GM23338 (cell line): ENCODE data around the gene PTH2. TPM values are rescaled to one million over a fixed set of nuclear protein-coding genes. Genes with fewer than 3 reads are reported as not detected.

ENCODE experiments used
- ATAC-seq: fragments of 200-7000 bp; cut with Tn5 transposase; 3 replicates; pipeline ENCODE4 v1.9.1; 2020
- DNase-seq: peaks from one replicate; pipeline ENCODE4 v3.0.0-alpha.2; 2015; ENCODE audit warnings: low spot score
- H2AFZ ChIP-seq: fragments of 200-600 bp; sonication (generic); 2 replicates; pipeline ENCODE4 v1.8.0; 2016; ENCODE audit warnings: antibody characterized with exemption, mild to moderate bottlenecking, moderate library complexity
- H3F3A ChIP-seq: fragments of 200-600 bp; sonication (generic); replicated peaks from 2 replicates; pipeline ENCODE4 v1.8.0; 2017; ENCODE audit warnings: antibody characterized with exemption, mixed run types, low read depth
- H3K27ac ChIP-seq: fragments of 200-600 bp; sonication (generic); 2 replicates; pipeline ENCODE4 v1.6.1; 2016; ENCODE audit warnings: low read depth
- H3K27me3 ChIP-seq: fragments of 200-600 bp; sonication (generic); 2 replicates; pipeline ENCODE4 v1.8.0; 2016; ENCODE audit warnings: mild to moderate bottlenecking, mixed run types, moderate library complexity; ENCODE audit not compliant: insufficient read depth
- H3K36me3 ChIP-seq: fragments of 200-600 bp; sonication (generic); 2 replicates; pipeline ENCODE4 v1.8.0; 2016; ENCODE audit warnings: mild to moderate bottlenecking; ENCODE audit not compliant: insufficient read depth
- H3K4me1 ChIP-seq: fragments of 200-600 bp; sonication (generic); 2 replicates; pipeline ENCODE4 v1.8.0; 2016; ENCODE audit warnings: mild to moderate bottlenecking, moderate library complexity; ENCODE audit not compliant: insufficient read depth
- H3K4me2 ChIP-seq: fragments of 200-600 bp; sonication (generic); 2 replicates; pipeline ENCODE4 v1.7.1; 2017; ENCODE audit warnings: mixed run types
- H3K4me3 ChIP-seq: fragments of 200-600 bp; sonication (generic); 2 replicates; pipeline ENCODE4 v1.6.1; 2016; ENCODE audit warnings: mixed run types
- H3K79me2 ChIP-seq: fragments of 200-600 bp; sonication (generic); replicated peaks from 2 replicates; pipeline ENCODE4 v1.8.0; 2017; ENCODE audit warnings: mild to moderate bottlenecking; ENCODE audit not compliant: insufficient read depth
- H3K9me2 ChIP-seq: fragments of 200-600 bp; sonication (generic); 2 replicates; pipeline ENCODE4 v1.8.0; 2017; ENCODE audit not compliant: insufficient read depth
- H4K20me1 ChIP-seq: fragments of 200-600 bp; sonication (generic); replicated peaks from 2 replicates; pipeline ENCODE4 v1.8.0; 2017; ENCODE audit warnings: mild to moderate bottlenecking; ENCODE audit not compliant: insufficient read depth
- H3K27ac Mint-ChIP-seq: 2 replicates; pipeline ENCODE4 v1.8.0; 2020; ENCODE audit warnings: inconsistent platforms, mild to moderate bottlenecking, moderate library complexity, mixed read lengths
- H3K27me3 Mint-ChIP-seq: 3 replicates; pipeline ENCODE4 v1.8.0; 2022; ENCODE audit warnings: low read depth, mild to moderate bottlenecking, moderate library complexity, mixed read lengths, inconsistent platforms; ENCODE audit not compliant: insufficient read depth, poor library complexity
- H3K36me3 Mint-ChIP-seq: 3 replicates; pipeline ENCODE4 v1.8.0; 2021; ENCODE audit warnings: low read depth, mild to moderate bottlenecking, inconsistent platforms, moderate library complexity, mixed read lengths
- H3K4me1 Mint-ChIP-seq: 3 replicates; pipeline ENCODE4 v1.8.0; 2020; ENCODE audit warnings: mild to moderate bottlenecking, inconsistent platforms, mixed read lengths
- H3K4me3 Mint-ChIP-seq: 3 replicates; pipeline ENCODE4 v1.8.0; 2021; ENCODE audit warnings: moderate library complexity, mild to moderate bottlenecking, inconsistent platforms, mixed read lengths
- H3K9me3 Mint-ChIP-seq: 3 replicates; pipeline ENCODE4 v1.8.0; 2020; ENCODE audit warnings: moderate library complexity, mild to moderate bottlenecking, inconsistent platforms, mixed read lengths
- CREB1 ChIP-seq: fragments of 250-450 bp; sonication (Bioruptor Pico); IDR thresholded peaks from 2 replicates; pipeline ENCODE4 v1.5.0; 2020; ENCODE audit warnings: low read depth, mild to moderate bottlenecking, moderate library complexity
- EZH2 ChIP-seq: fragments of 200-600 bp; sonication (generic); IDR thresholded peaks from one replicate; pipeline ENCODE4 v1.8.0; 2017; ENCODE audit warnings: antibody characterized with exemption, mild to moderate bottlenecking, low read depth; ENCODE audit not compliant: unreplicated experiment
- EZH2phosphoT487 ChIP-seq: fragments of 200-600 bp; sonication (generic); IDR thresholded peaks from one replicate; pipeline ENCODE4 v1.8.1; 2018; ENCODE audit warnings: antibody characterized with exemption; ENCODE audit not compliant: unreplicated experiment
- JUNB ChIP-seq: IDR thresholded peaks from one replicate; pipeline ENCODE4 v1.6.1; 2016; ENCODE audit warnings: antibody characterized with exemption; ENCODE audit not compliant: unreplicated experiment
- NANOG ChIP-seq: IDR thresholded peaks from 2 replicates; pipeline ENCODE4 v1.6.1; 2016; ENCODE audit warnings: antibody characterized with exemption, borderline replicate concordance
- POLR2AphosphoS5 ChIP-seq: IDR thresholded peaks from 2 replicates; pipeline ENCODE4 v1.6.1; 2016; ENCODE audit warnings: antibody characterized with exemption, low read depth
- STAT1 ChIP-seq: IDR thresholded peaks from one replicate; pipeline ENCODE4 v1.6.1; 2016; ENCODE audit warnings: antibody characterized with exemption; ENCODE audit not compliant: unreplicated experiment
- ZNF114 ChIP-seq: fragments of 250-450 bp; sonication (Bioruptor Pico); IDR thresholded peaks from 2 replicates; pipeline ENCODE4 v1.5.0; 2020; ENCODE audit warnings: mild to moderate bottlenecking, moderate library complexity
- ZNF331 ChIP-seq: fragments of 250-450 bp; sonication (Bioruptor Pico); IDR thresholded peaks from 2 replicates; pipeline ENCODE4 v1.5.0; 2020; ENCODE audit warnings: low read depth, mild to moderate bottlenecking, moderate library complexity
- polyA plus RNA-seq: library from polyadenylated mRNA; unstranded; fragments of >200 nt; fragmentation: Nextera tagmentation; extraction: Ambion mirVana; gene quantifications from 2 replicates; pipeline ENCODE4 v1.2.1, GENCODE V29; 2016
- total RNA-seq: library from RNA; depleted of rRNA; stranded (reverse); fragments of >200 nt; shearing (Covaris generic); gene quantifications from 2 replicates; pipeline ENCODE4 v1.2.3, GENCODE V29; 2014
- TF ChIP-seq, protein P1 (sequence below): fragments of 250-450 bp; sonication (Bioruptor Pico); IDR thresholded peaks from 2 replicates; pipeline ENCODE4 v1.5.0; 2020; ENCODE audit warnings: mild to moderate bottlenecking, moderate library complexity
- TF ChIP-seq, protein P2 (sequence below): IDR thresholded peaks from 2 replicates; pipeline ENCODE4 v1.6.1; 2016; ENCODE audit warnings: antibody characterized with exemption
- TF ChIP-seq, protein P3 (sequence below), 2 experiments: fragments of 200-600 bp in 1 of 2; sonication (generic) in 1 of 2; conservative IDR thresholded peaks; 2 replicates each; pipeline versions ENCODE4 v1.5.1 to v1.6.1; 2016 to 2017; ENCODE audit warnings: antibody characterized with exemption in 2 of 2, low read depth in 2 of 2, mild to moderate bottlenecking in 2 of 2, moderate library complexity in 1 of 2

Gene PTH2
- total and polyA plus RNA-seq, 2 experiments from 2014 or later: 1.6 TPM; not detected in 1

DNA sequence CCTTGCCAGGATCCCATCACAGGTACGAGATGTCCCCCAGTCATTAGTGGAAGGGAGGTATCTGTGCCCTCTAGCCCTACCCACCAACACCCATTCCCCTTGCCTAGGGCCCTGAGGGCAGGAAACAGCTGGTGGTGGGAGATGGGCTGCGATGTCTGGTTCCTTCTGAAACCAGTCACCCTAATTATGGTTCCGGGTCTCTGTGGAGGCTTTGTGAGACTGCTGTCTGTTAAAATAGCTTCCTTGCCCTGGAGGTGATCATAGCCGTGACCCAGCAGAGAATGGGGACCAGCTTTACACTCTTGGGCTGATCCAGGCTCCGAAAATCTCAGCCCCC, 35.3 kb upstream of the PTH2 start (continued):
- TF ChIP-seq, protein P1, sequence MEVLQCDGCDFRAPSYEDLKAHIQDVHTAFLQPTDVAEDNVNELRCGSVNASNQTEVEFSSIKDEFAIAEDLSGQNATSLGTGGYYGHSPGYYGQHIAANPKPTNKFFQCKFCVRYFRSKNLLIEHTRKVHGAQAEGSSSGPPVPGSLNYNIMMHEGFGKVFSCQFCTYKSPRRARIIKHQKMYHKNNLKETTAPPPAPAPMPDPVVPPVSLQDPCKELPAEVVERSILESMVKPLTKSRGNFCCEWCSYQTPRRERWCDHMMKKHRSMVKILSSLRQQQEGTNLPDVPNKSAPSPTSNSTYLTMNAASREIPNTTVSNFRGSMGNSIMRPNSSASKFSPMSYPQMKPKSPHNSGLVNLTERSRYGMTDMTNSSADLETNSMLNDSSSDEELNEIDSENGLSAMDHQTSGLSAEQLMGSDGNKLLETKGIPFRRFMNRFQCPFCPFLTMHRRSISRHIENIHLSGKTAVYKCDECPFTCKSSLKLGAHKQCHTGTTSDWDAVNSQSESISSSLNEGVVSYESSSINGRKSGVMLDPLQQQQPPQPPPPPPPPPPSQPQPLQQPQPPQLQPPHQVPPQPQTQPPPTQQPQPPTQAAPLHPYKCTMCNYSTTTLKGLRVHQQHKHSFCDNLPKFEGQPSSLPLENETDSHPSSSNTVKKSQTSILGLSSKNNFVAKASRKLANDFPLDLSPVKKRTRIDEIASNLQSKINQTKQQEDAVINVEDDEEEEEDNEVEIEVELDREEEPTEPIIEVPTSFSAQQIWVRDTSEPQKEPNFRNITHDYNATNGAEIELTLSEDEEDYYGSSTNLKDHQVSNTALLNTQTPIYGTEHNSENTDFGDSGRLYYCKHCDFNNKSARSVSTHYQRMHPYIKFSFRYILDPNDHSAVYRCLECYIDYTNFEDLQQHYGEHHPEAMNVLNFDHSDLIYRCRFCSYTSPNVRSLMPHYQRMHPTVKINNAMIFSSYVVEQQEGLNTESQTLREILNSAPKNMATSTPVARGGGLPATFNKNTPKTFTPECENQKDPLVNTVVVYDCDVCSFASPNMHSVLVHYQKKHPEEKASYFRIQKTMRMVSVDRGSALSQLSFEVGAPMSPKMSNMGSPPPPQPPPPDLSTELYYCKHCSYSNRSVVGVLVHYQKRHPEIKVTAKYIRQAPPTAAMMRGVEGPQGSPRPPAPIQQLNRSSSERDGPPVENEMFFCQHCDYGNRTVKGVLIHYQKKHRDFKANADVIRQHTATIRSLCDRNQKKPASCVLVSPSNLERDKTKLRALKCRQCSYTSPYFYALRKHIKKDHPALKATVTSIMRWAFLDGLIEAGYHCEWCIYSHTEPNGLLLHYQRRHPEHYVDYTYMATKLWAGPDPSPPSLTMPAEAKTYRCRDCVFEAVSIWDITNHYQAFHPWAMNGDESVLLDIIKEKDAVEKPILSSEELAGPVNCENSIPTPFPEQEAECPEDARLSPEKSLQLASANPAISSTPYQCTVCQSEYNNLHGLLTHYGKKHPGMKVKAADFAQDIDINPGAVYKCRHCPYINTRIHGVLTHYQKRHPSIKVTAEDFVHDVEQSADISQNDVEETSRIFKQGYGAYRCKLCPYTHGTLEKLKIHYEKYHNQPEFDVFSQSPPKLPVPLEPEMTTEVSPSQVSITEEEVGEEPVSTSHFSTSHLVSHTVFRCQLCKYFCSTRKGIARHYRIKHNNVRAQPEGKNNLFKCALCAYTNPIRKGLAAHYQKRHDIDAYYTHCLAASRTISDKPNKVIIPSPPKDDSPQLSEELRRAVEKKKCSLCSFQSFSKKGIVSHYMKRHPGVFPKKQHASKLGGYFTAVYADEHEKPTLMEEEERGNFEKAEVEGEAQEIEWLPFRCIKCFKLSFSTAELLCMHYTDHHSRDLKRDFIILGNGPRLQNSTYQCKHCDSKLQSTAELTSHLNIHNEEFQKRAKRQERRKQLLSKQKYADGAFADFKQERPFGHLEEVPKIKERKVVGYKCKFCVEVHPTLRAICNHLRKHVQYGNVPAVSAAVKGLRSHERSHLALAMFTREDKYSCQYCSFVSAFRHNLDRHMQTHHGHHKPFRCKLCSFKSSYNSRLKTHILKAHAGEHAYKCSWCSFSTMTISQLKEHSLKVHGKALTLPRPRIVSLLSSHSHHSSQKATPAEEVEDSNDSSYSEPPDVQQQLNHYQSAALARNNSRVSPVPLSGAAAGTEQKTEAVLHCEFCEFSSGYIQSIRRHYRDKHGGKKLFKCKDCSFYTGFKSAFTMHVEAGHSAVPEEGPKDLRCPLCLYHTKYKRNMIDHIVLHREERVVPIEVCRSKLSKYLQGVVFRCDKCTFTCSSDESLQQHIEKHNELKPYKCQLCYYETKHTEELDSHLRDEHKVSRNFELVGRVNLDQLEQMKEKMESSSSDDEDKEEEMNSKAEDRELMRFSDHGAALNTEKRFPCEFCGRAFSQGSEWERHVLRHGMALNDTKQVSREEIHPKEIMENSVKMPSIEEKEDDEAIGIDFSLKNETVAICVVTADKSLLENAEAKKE (CRISPR knock-in tag): no peak
- TF ChIP-seq ZNF331 (CRISPR knock-in tag) (no peak), JUNB (no peak), ZNF114 (CRISPR knock-in tag) (no peak), NANOG (no peak), EZH2 (no peak), STAT1 (no peak)
- TF ChIP-seq, protein P2, sequence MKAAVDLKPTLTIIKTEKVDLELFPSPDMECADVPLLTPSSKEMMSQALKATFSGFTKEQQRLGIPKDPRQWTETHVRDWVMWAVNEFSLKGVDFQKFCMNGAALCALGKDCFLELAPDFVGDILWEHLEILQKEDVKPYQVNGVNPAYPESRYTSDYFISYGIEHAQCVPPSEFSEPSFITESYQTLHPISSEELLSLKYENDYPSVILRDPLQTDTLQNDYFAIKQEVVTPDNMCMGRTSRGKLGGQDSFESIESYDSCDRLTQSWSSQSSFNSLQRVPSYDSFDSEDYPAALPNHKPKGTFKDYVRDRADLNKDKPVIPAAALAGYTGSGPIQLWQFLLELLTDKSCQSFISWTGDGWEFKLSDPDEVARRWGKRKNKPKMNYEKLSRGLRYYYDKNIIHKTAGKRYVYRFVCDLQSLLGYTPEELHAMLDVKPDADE: no peak

DNA sequence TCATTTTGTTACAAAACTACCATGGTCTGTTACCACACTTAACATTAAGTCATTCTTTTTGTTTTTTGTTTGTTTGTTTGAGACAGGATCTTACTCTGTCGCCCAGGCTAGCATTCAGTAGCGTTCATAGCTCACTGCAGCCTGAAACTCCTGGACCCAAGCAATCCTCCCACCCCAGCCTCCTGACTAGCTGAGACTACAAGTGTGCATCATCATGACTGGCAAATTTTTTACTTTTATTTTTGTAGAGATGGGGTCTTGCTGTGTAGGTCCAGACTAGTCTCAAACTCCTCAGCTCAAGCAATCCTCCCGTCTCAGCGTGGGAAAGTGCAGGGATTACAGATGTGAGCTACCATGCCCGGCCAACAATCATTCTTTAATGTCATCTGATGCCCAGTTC, 33.1 kb upstream of the PTH2 start:
- Mint-ChIP-seq H3K27ac (no peak overlapping the region), H3K27me3 (peaks cover 14% of the 10 kb centered on the region), H3K9me3 (peaks cover 9% of the 10 kb centered on the region; the same call in 2 of the 3 replicates), H3K4me3 (no peak overlapping the region), H3K4me1 (no peaks in the 10 kb centered on the region), H3K36me3 (peaks cover 35% of the 10 kb centered on the region)
- H3K4me1 ChIP-seq: peaks cover 4% of the 10 kb centered on the region; the same call in 1 of the 2 replicates
- 0 out of 2 replicates have a peak, but pooled peaks cover 4% of the 10 kb centered on the region for H3F3A ChIP-seq
- no peaks in the 10 kb centered on the region for H3K9me2 ChIP-seq
- DNase-seq (no peak), ATAC-seq (no peak)
- no peak overlapping the region for H2AFZ ChIP-seq
- no peaks in the 10 kb centered on the region for H3K36me3 ChIP-seq
- H3K79me2 ChIP-seq: peaks cover 19% of the 10 kb centered on the region
- H3K4me3 ChIP-seq: no peak overlapping the region
- no peak overlapping the region for H3K27ac ChIP-seq
- H3K27me3 ChIP-seq: no peaks in the 10 kb centered on the region
- no peak overlapping the region for H3K4me2 ChIP-seq
- no peaks in the 10 kb centered on the region for H4K20me1 ChIP-seq
- TF ChIP-seq STAT1 (no peak), ZNF331 (CRISPR knock-in tag) (no peak), POLR2AphosphoS5 (no peak), CREB1 (CRISPR knock-in tag) (no peak), JUNB (no peak), NANOG (no peak), EZH2phosphoT487 (no peak)
- TF ChIP-seq, protein P3, sequence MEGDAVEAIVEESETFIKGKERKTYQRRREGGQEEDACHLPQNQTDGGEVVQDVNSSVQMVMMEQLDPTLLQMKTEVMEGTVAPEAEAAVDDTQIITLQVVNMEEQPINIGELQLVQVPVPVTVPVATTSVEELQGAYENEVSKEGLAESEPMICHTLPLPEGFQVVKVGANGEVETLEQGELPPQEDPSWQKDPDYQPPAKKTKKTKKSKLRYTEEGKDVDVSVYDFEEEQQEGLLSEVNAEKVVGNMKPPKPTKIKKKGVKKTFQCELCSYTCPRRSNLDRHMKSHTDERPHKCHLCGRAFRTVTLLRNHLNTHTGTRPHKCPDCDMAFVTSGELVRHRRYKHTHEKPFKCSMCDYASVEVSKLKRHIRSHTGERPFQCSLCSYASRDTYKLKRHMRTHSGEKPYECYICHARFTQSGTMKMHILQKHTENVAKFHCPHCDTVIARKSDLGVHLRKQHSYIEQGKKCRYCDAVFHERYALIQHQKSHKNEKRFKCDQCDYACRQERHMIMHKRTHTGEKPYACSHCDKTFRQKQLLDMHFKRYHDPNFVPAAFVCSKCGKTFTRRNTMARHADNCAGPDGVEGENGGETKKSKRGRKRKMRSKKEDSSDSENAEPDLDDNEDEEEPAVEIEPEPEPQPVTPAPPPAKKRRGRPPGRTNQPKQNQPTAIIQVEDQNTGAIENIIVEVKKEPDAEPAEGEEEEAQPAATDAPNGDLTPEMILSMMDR (conservative IDR thresholded peaks at IDR 0.05; ENCODE audit: low read depth in 2 of 2): no peak
- TF ChIP-seq, protein P2: no peak
